NT2/D1 (cell line): ENCODE data around the gene DOCK10.

Source experiments
- DNase-seq: peaks from one replicate; pipeline ENCODE4 v3.0.0-alpha.2; 2011; ENCODE audit warnings: low read depth, low spot score
- H3K27me3 ChIP-seq: 2 replicates; pipeline ENCODE4 v1.6.0; 2011; ENCODE audit warnings: mild to moderate bottlenecking; ENCODE audit not compliant: insufficient read length, insufficient read depth
- H3K36me3 ChIP-seq: 2 replicates; pipeline ENCODE4 v1.6.1; 2011; ENCODE audit warnings: mild to moderate bottlenecking, low read length, mixed read lengths; ENCODE audit not compliant: insufficient read depth, insufficient read length
- H3K4me1 ChIP-seq: 2 replicates; pipeline ENCODE4 v1.5.1; 2011; ENCODE audit not compliant: insufficient read depth, insufficient read length
- H3K4me3 ChIP-seq: 2 replicates; pipeline ENCODE4 v1.5.1; 2011; ENCODE audit warnings: low read depth; ENCODE audit not compliant: insufficient read length
- H3K9ac ChIP-seq: 2 replicates; pipeline ENCODE4 v1.6.0; 2011; ENCODE audit warnings: low read depth; ENCODE audit not compliant: insufficient read length
- H3K9me3 ChIP-seq: 2 replicates; pipeline ENCODE4 v1.5.1; 2011; ENCODE audit warnings: mild to moderate bottlenecking, low read length; ENCODE audit not compliant: insufficient read depth
- SUZ12 ChIP-seq: IDR thresholded peaks from 2 replicates; pipeline ENCODE4 v1.6.1; 2011; ENCODE audit not compliant: insufficient read length, insufficient read depth; ENCODE audit errors: extremely low read depth
- YY1 ChIP-seq: IDR thresholded peaks from 2 replicates; pipeline ENCODE4 v1.6.1; 2011; ENCODE audit not compliant: insufficient read length, insufficient read depth
- ZNF274 ChIP-seq: IDR thresholded peaks from 2 replicates; pipeline ENCODE4 v1.6.1; 2011; ENCODE audit warnings: mild to moderate bottlenecking, low read depth, low read length

Gene DOCK10

GRCh38 chr2:224990710-224991109 is 51.6 kb downstream of the DOCK10 start:
- no peak for DNase-seq
- Histone ChIP-seq H3K36me3 (no peaks in the 10 kb centered on the region), H3K4me1 (no peaks in the 10 kb centered on the region), H3K9ac (no peak overlapping the region), H3K4me3 (no peak overlapping the region), H3K9me3 (no peaks in the 10 kb centered on the region), H3K27me3 (no peaks in the 10 kb centered on the region)
- TF ChIP-seq ZNF274 (no peak), SUZ12 (no peak), YY1 (no peak)

GRCh38 chr2:224987733-224988132 is 54.5 kb downstream of the DOCK10 start:
- TF ChIP-seq YY1 (no peak), ZNF274 (no peak), SUZ12 (no peak)

GRCh38 chr2:224986477-224986876 is 55.8 kb downstream of the DOCK10 start:
- Histone ChIP-seq H3K9me3 (no peaks in the 10 kb centered on the region), H3K27me3 (no peaks in the 10 kb centered on the region), H3K36me3 (no peaks in the 10 kb centered on the region), H3K4me1 (no peaks in the 10 kb centered on the region), H3K4me3 (no peak overlapping the region), H3K9ac (no peak overlapping the region)
- no peak for DNase-seq
- TF ChIP-seq ZNF274 = no peak
- TF ChIP-seq YY1 = no peak
- no peak for TF ChIP-seq SUZ12

More at GRCh38 chr2:224987733-224988132, 54.5 kb downstream of the DOCK10 start:
- no peaks in the 10 kb centered on the region for H3K27me3 ChIP-seq
- H3K36me3 ChIP-seq = no peaks in the 10 kb centered on the region
- no peak overlapping the region for H3K9ac ChIP-seq
- H3K4me1 ChIP-seq = no peaks in the 10 kb centered on the region
- DNase-seq = no peak
- no peak overlapping the region for H3K4me3 ChIP-seq
- H3K9me3 ChIP-seq = no peaks in the 10 kb centered on the region

GRCh38 chr2:224984637-224985036 is 57.6 kb downstream of the DOCK10 start:
- Histone ChIP-seq H3K27me3 (no peaks in the 10 kb centered on the region), H3K36me3 (no peaks in the 10 kb centered on the region), H3K4me1 (no peaks in the 10 kb centered on the region), H3K9ac (no peak overlapping the region), H3K9me3 (no peaks in the 10 kb centered on the region), H3K4me3 (no peak overlapping the region)
- TF ChIP-seq YY1 = no peak
- no peak for TF ChIP-seq SUZ12
- TF ChIP-seq ZNF274 = no peak
- DNase-seq = no peak

GRCh38 chr2:224983712-224984554 is 58.3 kb downstream of the DOCK10 start:
- no peak overlapping the region for H3K9ac ChIP-seq
- H3K36me3 ChIP-seq = no peaks in the 10 kb centered on the region
- no peaks in the 10 kb centered on the region for H3K27me3 ChIP-seq
- no peak for DNase-seq
- H3K9me3 ChIP-seq = no peaks in the 10 kb centered on the region
- no peak for TF ChIP-seq SUZ12
- no peak for TF ChIP-seq YY1
- no peak for TF ChIP-seq ZNF274
- H3K4me3 ChIP-seq = no peak overlapping the region
- H3K4me1 ChIP-seq = no peaks in the 10 kb centered on the region

- Histone ChIP-seq H3K4me1 (no peaks in the 10 kb centered on the region), H3K36me3 (no peaks in the 10 kb centered on the region), H3K9ac (no peak overlapping the region), H3K4me3 (no peak overlapping the region), H3K27me3 (no peaks in the 10 kb centered on the region), H3K9me3 (no peaks in the 10 kb centered on the region)
- no peak for DNase-seq
- TF ChIP-seq YY1 = no peak
- TF ChIP-seq SUZ12 = no peak
- TF ChIP-seq ZNF274 = no peak
Measured at GRCh38 chr2:224982910-224983711, 59.2 kb downstream of the DOCK10 start.

- no peak for DNase-seq
- H3K4me3 ChIP-seq = no peak overlapping the region
- no peaks in the 10 kb centered on the region for H3K4me1 ChIP-seq
- H3K27me3 ChIP-seq = no peaks in the 10 kb centered on the region
- no peaks in the 10 kb centered on the region for H3K36me3 ChIP-seq
- H3K9me3 ChIP-seq = no peaks in the 10 kb centered on the region
- TF ChIP-seq YY1 = no peak
- no peak for TF ChIP-seq SUZ12
- no peak for TF ChIP-seq ZNF274
- H3K9ac ChIP-seq = no peak overlapping the region
Measured at GRCh38 chr2:224982226-224982625, 60.0 kb downstream of the DOCK10 start.
